OCI-LY1 (cell line): Measurements from ENCODE around the gene IRF5.

ENCODE experiments used
- H2AFZ ChIP-seq: fragments of 200-600 bp; sonication (generic), shearing (Covaris generic); 2 replicates; pipeline ENCODE4 v1.6.0; 2014; ENCODE audit warnings: antibody characterized with exemption, mild to moderate bottlenecking, low read length
- H3F3A ChIP-seq: fragments of 200-600 bp; sonication (generic), shearing (Covaris generic); 2 replicates; pipeline ENCODE4 v1.6.0; 2014; ENCODE audit warnings: mild to moderate bottlenecking, antibody characterized with exemption, low read length, moderate library complexity; ENCODE audit not compliant: insufficient read depth
- H3K27ac ChIP-seq: fragments of 200-600 bp; sonication (generic); 2 replicates; pipeline ENCODE4 v1.5.1; 2014; ENCODE audit warnings: low read length, mixed run types, mild to moderate bottlenecking, low read depth; ENCODE audit not compliant: poor library complexity, severe bottlenecking
- H3K27me3 ChIP-seq: fragments of 200-600 bp; sonication (generic); 2 replicates; pipeline ENCODE4 v1.6.0; 2014; ENCODE audit warnings: antibody characterized with exemption, mild to moderate bottlenecking, low read length, moderate library complexity; ENCODE audit not compliant: insufficient read depth
- H3K36me3 ChIP-seq: fragments of 200-600 bp; sonication (generic); 2 replicates; pipeline ENCODE4 v1.6.1; 2014; ENCODE audit warnings: mild to moderate bottlenecking, antibody characterized with exemption, low read length, moderate library complexity, mixed read lengths; ENCODE audit not compliant: insufficient read depth
- H3K4me1 ChIP-seq: fragments of 200-600 bp; sonication (generic); 2 replicates; pipeline ENCODE4 v1.5.1; 2014; ENCODE audit warnings: mild to moderate bottlenecking, low read length, moderate library complexity; ENCODE audit not compliant: insufficient read depth, severe bottlenecking
- H3K4me2 ChIP-seq: fragments of 200-600 bp; sonication (generic), shearing (Covaris generic); 2 replicates; pipeline ENCODE4 v1.6.1; 2014; ENCODE audit warnings: low read length
- H3K4me3 ChIP-seq: fragments of 200-600 bp; sonication (generic); 2 replicates; pipeline ENCODE4 v1.5.1; 2014; ENCODE audit warnings: low read length, low read depth, mild to moderate bottlenecking, mixed read lengths; ENCODE audit not compliant: poor library complexity, severe bottlenecking
- H3K79me2 ChIP-seq: fragments of 200-600 bp; shearing (Covaris generic); 2 replicates; pipeline ENCODE4 v1.6.1; 2016; ENCODE audit warnings: mixed run types, low read length, mixed read lengths; ENCODE audit not compliant: insufficient read depth
- H3K9ac ChIP-seq: fragments of 200-600 bp; sonication (generic), shearing (Covaris generic); 2 replicates; pipeline ENCODE4 v1.6.1; 2014; ENCODE audit warnings: mild to moderate bottlenecking, low read length, mixed read lengths
- H3K9me2 ChIP-seq: fragments of 200-600 bp; sonication (generic), shearing (Covaris generic); 2 replicates; pipeline ENCODE4 v1.6.1; 2014; ENCODE audit warnings: low read depth, mild to moderate bottlenecking, low read length, mixed read lengths
- H3K9me3 ChIP-seq: fragments of 200-600 bp; shearing (Covaris generic); 2 replicates; pipeline ENCODE4 v1.6.1; 2014; ENCODE audit warnings: low read length, mixed read lengths
- H4K20me1 ChIP-seq: fragments of 200-600 bp; sonication (generic), shearing (Covaris generic); 2 replicates; pipeline ENCODE4 v1.6.0; 2016; ENCODE audit warnings: mild to moderate bottlenecking, low read length; ENCODE audit not compliant: insufficient read depth
- EZH2 ChIP-seq: fragments of 200-600 bp; sonication (generic), shearing (Covaris generic); IDR thresholded peaks from 2 replicates; pipeline ENCODE4 v1.8.0; 2017; ENCODE audit warnings: borderline replicate concordance, mixed run types, mild to moderate bottlenecking, antibody characterized with exemption, low read length, moderate library complexity, mixed read lengths
- TF ChIP-seq, protein P1 (sequence below): fragments of 200-600 bp; sonication (generic), shearing (Covaris generic); IDR thresholded peaks from 2 replicates; pipeline ENCODE4 v1.5.1; 2017; ENCODE audit warnings: mild to moderate bottlenecking, antibody characterized with exemption, low read length, moderate library complexity, mixed read lengths

The IRF5 gene

GRCh38 chr7:128920913-128921582 lies 16.7 kb upstream of the IRF5 start:
- H3K9me2 ChIP-seq: no peaks in the 10 kb centered on the region
- H3K27ac ChIP-seq: no peak overlapping the region
- H3K4me3 ChIP-seq: no peak overlapping the region
- H3K79me2 ChIP-seq: no peaks in the 10 kb centered on the region
- H3K4me1 ChIP-seq: peaks cover 6% of the 10 kb centered on the region
- no peak overlapping the region for H3K4me2 ChIP-seq
- H3F3A ChIP-seq: no peaks in the 10 kb centered on the region
- H3K9ac ChIP-seq: no peak overlapping the region
- H3K9me3 ChIP-seq: no peaks in the 10 kb centered on the region
- no peak overlapping the region for H2AFZ ChIP-seq
- no peaks in the 10 kb centered on the region for H3K36me3 ChIP-seq
- H4K20me1 ChIP-seq: no peaks in the 10 kb centered on the region
- H3K27me3 ChIP-seq: peaks cover 26% of the 10 kb centered on the region
- TF ChIP-seq, protein P1, sequence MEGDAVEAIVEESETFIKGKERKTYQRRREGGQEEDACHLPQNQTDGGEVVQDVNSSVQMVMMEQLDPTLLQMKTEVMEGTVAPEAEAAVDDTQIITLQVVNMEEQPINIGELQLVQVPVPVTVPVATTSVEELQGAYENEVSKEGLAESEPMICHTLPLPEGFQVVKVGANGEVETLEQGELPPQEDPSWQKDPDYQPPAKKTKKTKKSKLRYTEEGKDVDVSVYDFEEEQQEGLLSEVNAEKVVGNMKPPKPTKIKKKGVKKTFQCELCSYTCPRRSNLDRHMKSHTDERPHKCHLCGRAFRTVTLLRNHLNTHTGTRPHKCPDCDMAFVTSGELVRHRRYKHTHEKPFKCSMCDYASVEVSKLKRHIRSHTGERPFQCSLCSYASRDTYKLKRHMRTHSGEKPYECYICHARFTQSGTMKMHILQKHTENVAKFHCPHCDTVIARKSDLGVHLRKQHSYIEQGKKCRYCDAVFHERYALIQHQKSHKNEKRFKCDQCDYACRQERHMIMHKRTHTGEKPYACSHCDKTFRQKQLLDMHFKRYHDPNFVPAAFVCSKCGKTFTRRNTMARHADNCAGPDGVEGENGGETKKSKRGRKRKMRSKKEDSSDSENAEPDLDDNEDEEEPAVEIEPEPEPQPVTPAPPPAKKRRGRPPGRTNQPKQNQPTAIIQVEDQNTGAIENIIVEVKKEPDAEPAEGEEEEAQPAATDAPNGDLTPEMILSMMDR: no peak
- no peak for TF ChIP-seq EZH2

GRCh38 chr7:128921866-128922440 lies 15.8 kb upstream of the IRF5 start:
- H3K27ac ChIP-seq: no peak overlapping the region
- no peak overlapping the region for H2AFZ ChIP-seq
- H3K4me2 ChIP-seq: no peak overlapping the region
- TF ChIP-seq, protein P1: no peak
- TF ChIP-seq EZH2: no peak
- H3K9me3 ChIP-seq: no peaks in the 10 kb centered on the region
- no peaks in the 10 kb centered on the region for H3F3A ChIP-seq
- peaks cover 6% of the 10 kb centered on the region for H3K4me1 ChIP-seq
- no peak overlapping the region for H3K4me3 ChIP-seq
- no peaks in the 10 kb centered on the region for H3K79me2 ChIP-seq
- H3K36me3 ChIP-seq: no peaks in the 10 kb centered on the region
- no peaks in the 10 kb centered on the region for H3K9me2 ChIP-seq
- peaks cover 26% of the 10 kb centered on the region for H3K27me3 ChIP-seq
- H3K9ac ChIP-seq: no peak overlapping the region
- no peaks in the 10 kb centered on the region for H4K20me1 ChIP-seq

DNA sequence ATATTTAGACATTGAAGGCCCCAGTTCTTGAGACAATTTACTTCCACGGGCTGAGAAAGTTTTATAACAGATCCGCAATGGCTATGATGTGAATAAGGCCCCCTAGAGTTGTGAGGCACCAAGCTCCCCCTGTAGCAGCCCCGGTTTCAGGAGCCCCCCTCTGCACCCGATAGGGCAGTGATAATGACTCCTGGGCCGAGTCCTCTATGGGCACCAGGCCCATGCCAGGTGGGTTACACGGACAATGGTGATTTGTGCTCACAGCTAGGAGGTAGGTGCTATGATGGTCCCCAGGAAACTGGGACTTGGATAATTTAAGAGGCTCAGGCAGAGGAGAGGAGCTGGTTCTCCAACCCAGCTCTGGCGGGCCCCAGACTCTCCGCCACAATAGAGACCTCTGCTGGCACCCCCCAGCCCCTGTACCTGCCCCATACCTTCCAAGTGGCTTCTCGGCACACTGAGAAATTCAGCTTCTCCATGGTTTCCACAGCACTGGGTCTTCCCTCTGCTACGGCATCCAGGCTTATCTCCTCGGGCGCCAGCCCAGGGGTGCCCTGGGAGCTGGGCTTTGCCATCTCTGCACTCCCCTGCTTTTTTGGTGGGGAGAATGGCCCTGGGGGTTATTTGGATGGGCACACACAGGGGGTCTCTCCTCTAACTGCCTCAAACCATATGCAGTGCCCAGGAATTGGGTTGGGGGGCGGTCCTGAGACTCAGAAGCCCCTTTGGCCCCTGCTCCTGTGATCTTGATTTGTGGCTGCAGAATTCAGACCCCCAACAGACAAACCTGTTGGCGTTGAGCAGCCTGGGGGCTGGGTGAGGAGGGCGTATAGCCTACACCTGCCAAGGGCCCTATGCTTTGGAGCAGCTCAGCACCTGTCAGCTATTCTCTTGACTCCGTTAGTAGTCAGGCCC lies 15.0 kb upstream of the IRF5 start:
- no peak overlapping the region for H2AFZ ChIP-seq
- no peak overlapping the region for H3K27ac ChIP-seq
- H3K4me3 ChIP-seq: no peak overlapping the region
- TF ChIP-seq, protein P1: no peak
- no peak for TF ChIP-seq EZH2
- H3K36me3 ChIP-seq: no peaks in the 10 kb centered on the region
- H3K79me2 ChIP-seq: no peaks in the 10 kb centered on the region
- H4K20me1 ChIP-seq: no peaks in the 10 kb centered on the region
- peaks cover 6% of the 10 kb centered on the region for H3K4me1 ChIP-seq
- H3K9me3 ChIP-seq: no peaks in the 10 kb centered on the region
- no peaks in the 10 kb centered on the region for H3F3A ChIP-seq
- H3K27me3 ChIP-seq: peaks cover 26% of the 10 kb centered on the region
- no peak overlapping the region for H3K9ac ChIP-seq
- H3K9me2 ChIP-seq: no peaks in the 10 kb centered on the region
- no peak overlapping the region for H3K4me2 ChIP-seq
